ENCODE data around the gene CDRT4. TPM values are rescaled to one million over a fixed set of nuclear protein-coding genes. Genes with fewer than 3 reads are reported as not detected.

CDRT4 gene
- total RNA-seq, 1 donor from 2014 or later = 10.1 TPM

GRCh38 chr17:15485045-15485444 is 17.6 kb upstream of the CDRT4 start:
- no peaks in the 10 kb centered on the region for H3K27me3 Mint-ChIP-seq (ENCODE audit: unreplicated experiment)
- no peak for TF ChIP-seq CTCF (IDR thresholded peaks at IDR 0.05)
- no peak overlapping the region for H3K4me3 Mint-ChIP-seq (ENCODE audit: unreplicated experiment)
- peaks cover 12% of the 10 kb centered on the region for H3K4me1 Mint-ChIP-seq (ENCODE audit: unreplicated experiment)
- no peak for DNase-seq (ENCODE audit: extremely low spot score, unreplicated experiment)
- H3K27ac Mint-ChIP-seq (ENCODE audit: unreplicated experiment) = no peak overlapping the region
- H3K36me3 Mint-ChIP-seq (ENCODE audit: unreplicated experiment) = peaks cover 15% of the 10 kb centered on the region
- no peaks in the 10 kb centered on the region for H3K9me3 Mint-ChIP-seq (ENCODE audit: unreplicated experiment)

GRCh38 chr17:15483431-15483830 is 16.0 kb upstream of the CDRT4 start:
- Mint-ChIP-seq H3K36me3 (ENCODE audit: unreplicated experiment) (peaks cover 13% of the 10 kb centered on the region), H3K27ac (ENCODE audit: unreplicated experiment) (no peak overlapping the region), H3K4me3 (ENCODE audit: unreplicated experiment) (no peak overlapping the region), H3K27me3 (ENCODE audit: unreplicated experiment) (no peaks in the 10 kb centered on the region), H3K9me3 (ENCODE audit: unreplicated experiment) (no peaks in the 10 kb centered on the region), H3K4me1 (ENCODE audit: unreplicated experiment) (peaks cover 16% of the 10 kb centered on the region)
- DNase-seq (ENCODE audit: extremely low spot score, unreplicated experiment) = no peak
- TF ChIP-seq CTCF (IDR thresholded peaks at IDR 0.05) = no peak

- Mint-ChIP-seq H3K4me3 (ENCODE audit: unreplicated experiment) (no peak overlapping the region), H3K27me3 (ENCODE audit: unreplicated experiment) (no peaks in the 10 kb centered on the region), H3K9me3 (ENCODE audit: unreplicated experiment) (no peaks in the 10 kb centered on the region), H3K4me1 (ENCODE audit: unreplicated experiment) (peaks cover 16% of the 10 kb centered on the region), H3K36me3 (ENCODE audit: unreplicated experiment) (peaks cover 10% of the 10 kb centered on the region), H3K27ac (ENCODE audit: unreplicated experiment) (no peak overlapping the region)
- TF ChIP-seq CTCF (IDR thresholded peaks at IDR 0.05) = no peak
- no peak for DNase-seq (ENCODE audit: extremely low spot score, unreplicated experiment)
Observed at GRCh38 chr17:15482476-15482875, 15.1 kb upstream of the CDRT4 start.

- peaks cover 9% of the 10 kb centered on the region for H3K36me3 Mint-ChIP-seq (ENCODE audit: unreplicated experiment)
- H3K27ac Mint-ChIP-seq (ENCODE audit: unreplicated experiment) = no peak overlapping the region
- TF ChIP-seq CTCF (IDR thresholded peaks at IDR 0.05) = no peak
- H3K9me3 Mint-ChIP-seq (ENCODE audit: unreplicated experiment) = no peaks in the 10 kb centered on the region
- no peak overlapping the region for H3K4me3 Mint-ChIP-seq (ENCODE audit: unreplicated experiment)
- no peaks in the 10 kb centered on the region for H3K27me3 Mint-ChIP-seq (ENCODE audit: unreplicated experiment)
- DNase-seq (ENCODE audit: extremely low spot score, unreplicated experiment) = no peak
- H3K4me1 Mint-ChIP-seq (ENCODE audit: unreplicated experiment) = peaks cover 16% of the 10 kb centered on the region
Observed at GRCh38 chr17:15481481-15481880, 14.1 kb upstream of the CDRT4 start.

DNA sequence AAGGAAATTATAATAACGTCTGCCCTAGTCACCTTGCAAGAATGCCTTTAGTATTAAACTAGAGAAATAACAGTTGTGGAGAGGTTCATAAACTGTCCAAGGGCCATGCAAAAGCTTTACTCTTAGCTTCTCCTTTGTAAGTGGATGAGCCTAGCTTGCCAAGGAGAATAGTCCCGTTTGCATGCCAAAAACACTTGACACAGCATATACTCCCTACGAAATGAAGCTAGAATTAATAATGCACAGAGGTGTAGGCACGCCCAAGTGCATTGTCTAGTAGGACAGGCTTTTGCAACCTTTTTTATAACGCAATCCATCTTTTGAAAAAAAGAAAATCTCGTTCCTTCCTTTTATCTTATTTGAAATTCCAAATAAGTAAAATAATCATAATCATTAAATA is 12.8 kb upstream of the CDRT4 start:
- Mint-ChIP-seq H3K36me3 (ENCODE audit: unreplicated experiment) (peaks cover 9% of the 10 kb centered on the region), H3K27ac (ENCODE audit: unreplicated experiment) (no peak overlapping the region), H3K9me3 (ENCODE audit: unreplicated experiment) (no peaks in the 10 kb centered on the region), H3K4me3 (ENCODE audit: unreplicated experiment) (no peak overlapping the region), H3K4me1 (ENCODE audit: unreplicated experiment) (peaks cover 23% of the 10 kb centered on the region), H3K27me3 (ENCODE audit: unreplicated experiment) (no peaks in the 10 kb centered on the region)
- no peak for DNase-seq (ENCODE audit: extremely low spot score, unreplicated experiment)
- TF ChIP-seq CTCF (IDR thresholded peaks at IDR 0.05) = no peak

Measured in osteocyte (in vitro differentiated cells).